Neutrophil (primary cell): Measurements from ENCODE around the gene VPS37C.

Experiments
- H3K27ac ChIP-seq: fragments of 200-600 bp; sonication (generic); 2 replicates; pipeline ENCODE4 v1.5.1; 2016; ENCODE audit warnings: mild to moderate bottlenecking, moderate library complexity
- H3K27me3 ChIP-seq: fragments of 200-600 bp; sonication (generic); 2 replicates; pipeline ENCODE4 v1.6.0; 2016; ENCODE audit warnings: mild to moderate bottlenecking
- H3K36me3 ChIP-seq: fragments of 200-600 bp; sonication (generic); 2 replicates; pipeline ENCODE4 v1.5.1; 2017
- H3K4me1 ChIP-seq, 2 experiments: fragments of 200-600 bp in 1 of 2; sonication (generic) in 1 of 2; 1 replicate in 1 of 2; 2 replicates in 1 of 2; pipeline versions ENCODE4 v1.5.1 to v1.6.1; 2013 to 2016; ENCODE audit warnings: low read depth in 1 of 2, low read length in 1 of 2, mild to moderate bottlenecking in 1 of 2, moderate library complexity in 1 of 2; ENCODE audit not compliant: control insufficient read depth in 1 of 2, insufficient read depth in 1 of 2
- H3K4me3 ChIP-seq, 2 experiments: fragments of 200-600 bp in 1 of 2; sonication (generic) in 1 of 2; 1 replicate in 1 of 2; 2 replicates in 1 of 2; pipeline ENCODE4 v1.5.1; 2013 to 2016; ENCODE audit warnings: low read depth in 1 of 2, low read length in 1 of 2, mild to moderate bottlenecking in 1 of 2, moderate library complexity in 1 of 2
- H3K9me3 ChIP-seq: fragments of 200-600 bp; sonication (generic); 2 replicates; pipeline ENCODE4 v1.5.1; 2016
- CTCF ChIP-seq: fragments of 200-600 bp; sonication (generic); IDR thresholded peaks from 2 replicates; pipeline ENCODE4 v1.5.1; 2016; ENCODE audit warnings: antibody characterized with exemption

The VPS37C gene

GRCh38 chr11:61108847-61109585 lies 52.2 kb downstream of the VPS37C start:
- Histone ChIP-seq H3K4me3 (no peak overlapping the region), H3K4me1 (no peaks in the 10 kb centered on the region), H3K27ac (no peak overlapping the region), H3K36me3 (no peaks in the 10 kb centered on the region), H3K9me3 (no peaks in the 10 kb centered on the region), H3K27me3 (no peaks in the 10 kb centered on the region)
- TF ChIP-seq CTCF = no peak

- H3K27ac ChIP-seq = no peak overlapping the region
- H3K4me3 ChIP-seq = no peak overlapping the region
- H3K9me3 ChIP-seq = no peaks in the 10 kb centered on the region
- H3K36me3 ChIP-seq = no peaks in the 10 kb centered on the region
- TF ChIP-seq CTCF = no peak
- no peaks in the 10 kb centered on the region for H3K27me3 ChIP-seq
- H3K4me1 ChIP-seq = no peaks in the 10 kb centered on the region
These were observed 53.3 kb downstream of the VPS37C start for GRCh38 chr11:61107888-61108287.

GRCh38 chr11:61106894-61107470 lies 54.2 kb downstream of the VPS37C start:
- TF ChIP-seq CTCF = no peak
- Histone ChIP-seq H3K4me1 (no peaks in the 10 kb centered on the region), H3K9me3 (no peaks in the 10 kb centered on the region), H3K27ac (no peak overlapping the region), H3K27me3 (no peaks in the 10 kb centered on the region), H3K36me3 (no peaks in the 10 kb centered on the region), H3K4me3 (no peak overlapping the region)

GRCh38 chr11:61106296-61106695 lies 54.9 kb downstream of the VPS37C start:
- H3K4me1 ChIP-seq = no peaks in the 10 kb centered on the region
- TF ChIP-seq CTCF = no peak

GRCh38 chr11:61104963-61105362 lies 56.3 kb downstream of the VPS37C start:
- H3K36me3 ChIP-seq = no peaks in the 10 kb centered on the region
- H3K4me3 ChIP-seq = no peak overlapping the region
- TF ChIP-seq CTCF = no peak
- H3K9me3 ChIP-seq = no peaks in the 10 kb centered on the region
- H3K27ac ChIP-seq = no peak overlapping the region
- no peaks in the 10 kb centered on the region for H3K27me3 ChIP-seq
- H3K4me1 ChIP-seq = no peaks in the 10 kb centered on the region

More at GRCh38 chr11:61106296-61106695, 54.9 kb downstream of the VPS37C start:
- no peaks in the 10 kb centered on the region for H3K36me3 ChIP-seq
- H3K27me3 ChIP-seq = no peaks in the 10 kb centered on the region
- no peak overlapping the region for H3K4me3 ChIP-seq
- no peak overlapping the region for H3K27ac ChIP-seq
- H3K9me3 ChIP-seq = no peaks in the 10 kb centered on the region
